NCI-H1092 (cell line): ENCODE results near the gene MYCL.
"Not testable (repeated sequence)": the region's sequence is repeated elsewhere in the genome, so short reads cannot be mapped to it uniquely, and the experiment has no call there.

Source experiments
- DNase-seq: peaks from one replicate; lab custom pipeline; 2025; lab: John Stamatoyannopoulos, UW

The MYCL gene

GRCh38 chr1:39890273-39890672 lies 11.4 kb downstream of the MYCL start:
- no peak for DNase-seq

GRCh38 chr1:39886757-39887231 lies 14.9 kb downstream of the MYCL start:
- DNase-seq: peak; percentile 98

- no peak for DNase-seq
These were observed 16.2 kb downstream of the MYCL start for GRCh38 chr1:39885516-39885915.

- no peak for DNase-seq
These were observed 19.6 kb downstream of the MYCL start for GRCh38 chr1:39882152-39882551.

- DNase-seq: no peak
These were observed 23.4 kb downstream of the MYCL start for GRCh38 chr1:39877980-39878956.

GRCh38 chr1:39877231-39877778 lies 24.4 kb downstream of the MYCL start:
- no peak for DNase-seq

- no peak for DNase-seq
These were observed 25.6 kb downstream of the MYCL start for GRCh38 chr1:39876144-39876543.

GRCh38 chr1:39872698-39873097 lies 29.0 kb downstream of the MYCL start:
- no peak for DNase-seq

- DNase-seq: no peak
These were observed 29.9 kb downstream of the MYCL start for GRCh38 chr1:39871796-39872195.

GRCh38 chr1:39871043-39871442 lies 30.7 kb downstream of the MYCL start:
- not testable (repeated sequence) for DNase-seq

- not testable (repeated sequence) for DNase-seq
These were observed 32.1 kb downstream of the MYCL start for GRCh38 chr1:39869538-39870112.

GRCh38 chr1:39866767-39867166 lies 35.0 kb downstream of the MYCL start:
- no peak for DNase-seq

GRCh38 chr1:39865762-39866161 lies 36.0 kb downstream of the MYCL start:
- no peak for DNase-seq

- DNase-seq: no peak
These were observed 38.5 kb downstream of the MYCL start for GRCh38 chr1:39863177-39863576.

- no peak for DNase-seq
These were observed 40.7 kb downstream of the MYCL start for GRCh38 chr1:39861003-39861402.

- no peak for DNase-seq
These were observed 41.6 kb downstream of the MYCL start for GRCh38 chr1:39859859-39860812.

- DNase-seq: no peak
These were observed 43.4 kb downstream of the MYCL start for GRCh38 chr1:39858315-39858714.

GRCh38 chr1:39857126-39857878 lies 44.4 kb downstream of the MYCL start:
- DNase-seq: no peak

GRCh38 chr1:39854738-39855137 lies 47.0 kb downstream of the MYCL start:
- DNase-seq: no peak

- no peak for DNase-seq
These were observed 47.4 kb downstream of the MYCL start for GRCh38 chr1:39854314-39854713.

GRCh38 chr1:39852876-39853275 lies 48.8 kb downstream of the MYCL start:
- DNase-seq: no peak
